ENCODE data around the gene TMBIM6. TPM values are rescaled to one million over a fixed set of nuclear protein-coding genes. Genes with fewer than 3 reads are reported as not detected.
"Not testable (repeated sequence)": the region's sequence is repeated elsewhere in the genome, so short reads cannot be mapped to it uniquely, and the experiment has no call there.

Gene TMBIM6
- 284 TPM for total RNA-seq

- peak; percentile 98 for FAIRE-seq
- peak; percentile 82 to 91 for DNase-seq (ENCODE audit: low spot score in 2 of 2)
These were observed at the start of gene TMBIM6 for GRCh38 chr12:49740930-49741881. Gene TMBIM6 (plus strand): TSS chr12:49741557. CDS start chr12:49752494, 10,937 bp downstream.

GRCh38 chr12:49692851-49693250, 48.5 kb upstream of the TMBIM6 start:
- DNase-seq (ENCODE audit: low spot score in 2 of 2) (no peak), FAIRE-seq (no peak)

- no peak for DNase-seq (ENCODE audit: low spot score in 2 of 2)
- no peak for FAIRE-seq
These were observed 47.4 kb upstream of the TMBIM6 start for GRCh38 chr12:49693931-49694444.

GRCh38 chr12:49696723-49697122, 44.6 kb upstream of the TMBIM6 start:
- no peak for DNase-seq (ENCODE audit: low spot score in 2 of 2)
- FAIRE-seq = no peak

- FAIRE-seq (no peak), DNase-seq (ENCODE audit: low spot score in 2 of 2) (no peak)
These were observed 43.5 kb upstream of the TMBIM6 start for GRCh38 chr12:49697808-49698207.

GRCh38 chr12:49698619-49699545, 42.5 kb upstream of the TMBIM6 start:
- DNase-seq (ENCODE audit: low spot score in 2 of 2) = no peak
- FAIRE-seq = no peak

- FAIRE-seq (no peak), DNase-seq (ENCODE audit: low spot score in 2 of 2) (no peak)
These were observed 39.3 kb upstream of the TMBIM6 start for GRCh38 chr12:49702009-49702408.

- FAIRE-seq = no peak
These were observed 38.6 kb upstream of the TMBIM6 start for GRCh38 chr12:49702676-49703215.

GRCh38 chr12:49703647-49704137, 37.7 kb upstream of the TMBIM6 start:
- FAIRE-seq (no peak), DNase-seq (ENCODE audit: low spot score in 2 of 2) (no peak)

More at GRCh38 chr12:49702676-49703215, 38.6 kb upstream of the TMBIM6 start:
- DNase-seq (ENCODE audit: low spot score in 2 of 2) = no peak

GRCh38 chr12:49705479-49706134, 35.8 kb upstream of the TMBIM6 start:
- FAIRE-seq (no peak), DNase-seq (ENCODE audit: low spot score in 2 of 2) (peak in 1 of 2 donors; percentile 46)

- DNase-seq (ENCODE audit: low spot score in 2 of 2) (peak; percentile 30 to 47), FAIRE-seq (no peak)
These were observed 34.8 kb upstream of the TMBIM6 start for GRCh38 chr12:49706351-49707127.

- DNase-seq (ENCODE audit: low spot score in 2 of 2) (peak; percentile 99), FAIRE-seq (no peak)
These were observed 34.1 kb upstream of the TMBIM6 start, which contains the start of gene FMNL3 for GRCh38 chr12:49707128-49707811. Gene FMNL3 (minus strand): TSS chr12:49707405. CDS start chr12:49707180, 225 bp downstream.

GRCh38 chr12:49707812-49708147, 33.6 kb upstream of the TMBIM6 start:
- DNase-seq (ENCODE audit: low spot score in 2 of 2) (no peak), FAIRE-seq (no peak)

GRCh38 chr12:49708851-49709250, 32.5 kb upstream of the TMBIM6 start:
- FAIRE-seq = no peak
- no peak for DNase-seq (ENCODE audit: low spot score in 2 of 2)

- DNase-seq (ENCODE audit: low spot score in 2 of 2); FAIRE-seq: not testable (repeated sequence)
These were observed 27.4 kb upstream of the TMBIM6 start for GRCh38 chr12:49713952-49714351.

- DNase-seq (ENCODE audit: low spot score in 2 of 2) (no peak), FAIRE-seq (no peak)
These were observed 24.8 kb upstream of the TMBIM6 start for GRCh38 chr12:49716553-49716952.

GRCh38 chr12:49717800-49718199, 23.6 kb upstream of the TMBIM6 start:
- not testable (repeated sequence) for DNase-seq (ENCODE audit: low spot score in 2 of 2); FAIRE-seq

- no peak for FAIRE-seq
These were observed 21.1 kb upstream of the TMBIM6 start for GRCh38 chr12:49720214-49720613.

More at GRCh38 chr12:49720214-49720613, 21.1 kb upstream of the TMBIM6 start:
- no peak for DNase-seq (ENCODE audit: low spot score in 2 of 2)
